ENCODE data around the gene CDK2. TPM values are rescaled to one million over a fixed set of nuclear protein-coding genes. Genes with fewer than 3 reads are reported as not detected.
"Not testable (repeated sequence)": the region's sequence is repeated elsewhere in the genome, so short reads cannot be mapped to it uniquely, and the experiment has no call there.

The CDK2 gene
- total and polyA plus RNA-seq, 9 of the 15 experiments (the other 6 are each of a cell fraction or from before 2014, with no cell fraction given): 17.4 to 213 (median 109) TPM

GRCh38 chr12:55985341-55985740 is 18.7 kb downstream of the CDK2 start (continued):
- no peak for TF ChIP-seq ZNF518B (CRISPR knock-in tag; IDR thresholded peaks at IDR 0.05)
- TF ChIP-seq ELF4 (CRISPR knock-in tag; IDR thresholded peaks at IDR 0.05): no peak
- no peak for TF ChIP-seq TFE3 (CRISPR knock-in tag; IDR thresholded peaks at IDR 0.05)
- no peak for TF ChIP-seq FOXK1 (CRISPR knock-in tag; IDR thresholded peaks at IDR 0.05; ENCODE audit: borderline replicate concordance)
- no peak for TF ChIP-seq TSC22D4 (tag; IDR thresholded peaks at IDR 0.05)
- no peak for TF ChIP-seq TBL1XR1 (IDR thresholded peaks at IDR 0.05; ENCODE audit: low read length in 2 of 2)
- no peak for TF ChIP-seq NELFE (IDR thresholded peaks at IDR 0.05; ENCODE audit: insufficient read depth, insufficient read length)
- TF ChIP-seq ZKSCAN1 (IDR thresholded peaks at IDR 0.05; ENCODE audit: low read depth, low read length): no peak
- TF ChIP-seq MYNN (IDR thresholded peaks at IDR 0.05): no peak
- no peak for TF ChIP-seq MYNN (CRISPR knock-in tag; IDR thresholded peaks at IDR 0.05)
- no peak for TF ChIP-seq SOX6 (IDR thresholded peaks at IDR 0.05)
- no peak for TF ChIP-seq PRPF4 (IDR thresholded peaks at IDR 0.05; ENCODE audit: insufficient read depth, low read depth, low read length, poor library complexity, severe bottlenecking)

- H3K27me3 ChIP-seq (ENCODE audit: control insufficient read depth in 2 of 2, insufficient read depth in 2 of 2, low read length in 2 of 2); CTCF ChIA-PET (ENCODE audit: low intra/inter-chr PET ratio); H3K4me2 ChIP-seq (ENCODE audit: insufficient read depth, low read length); H3K4me3 ChIP-seq; ATAC-seq; H4K20me1 ChIP-seq (replicated peaks; ENCODE audit: control insufficient read depth, insufficient read depth, low read length); intact Hi-C loops (cut with micrococcal nuclease); DNase-seq (ENCODE audit: extremely low read depth in 1 of 4, low spot score in 3 of 4); H3K4me1 ChIP-seq (replicated peaks in 1 of 2; ENCODE audit: control insufficient read depth in 2 of 2, insufficient read depth in 2 of 2, low read length in 2 of 2); in situ Hi-C loops (cut with MboI); FAIRE-seq; H3K79me2 ChIP-seq (ENCODE audit: control insufficient read depth, insufficient read depth, low read length); H3K9ac ChIP-seq (ENCODE audit: insufficient read depth in 1 of 2, low read depth in 2 of 2, low read length in 2 of 2); H2AFZ ChIP-seq (ENCODE audit: low read depth, low read length); H3K9me3 ChIP-seq (replicated peaks; ENCODE audit: control insufficient read depth, insufficient read depth, low read depth, low read length); H3K9me1 ChIP-seq (ENCODE audit: control insufficient read depth, insufficient read depth, low read length); H3K27ac ChIP-seq (ENCODE audit: extremely low read depth, low read depth, low read length): not testable (repeated sequence)
- BruUV-seq (replicated peaks): TSS peak; percentile 11
- 91% methylated on average over 7 of the region's 7 CpGs for WGBS (ENCODE audit: insufficient coverage, low coverage, missing lambda C conversion rate)
- H3K36me3 ChIP-seq (ENCODE audit: control insufficient read depth, insufficient read depth, low read length): peaks cover 50% of the 10 kb centered on the region
- POLR2A ChIA-PET: interaction anchor here (1.0 to 5.9 kb wide), 3 partner anchors 10 to 20 kb away, joined by 6 to 49 read pairs (median 15); partner anchors contain the start of genes RAB5B and SUOX
Observed at GRCh38 chr12:55985976-55986375, 19.3 kb downstream of the CDK2 start.
